Testis (tissue), 2 donors: ENCODE data around the gene PTPN3.

Experiments used
- POLR2A ChIP-seq: fragments of 450-650 bp; IDR thresholded peaks from one replicate; pipeline ENCODE4 v1.6.1; 2017; ENCODE audit warnings: antibody characterized with exemption, mild to moderate bottlenecking, moderate library complexity
- TF ChIP-seq, protein P1 (sequence below), 3 experiments: fragments of 450-650 bp in 2 of 3; fragments of 200-600 bp in 1 of 3; sonication (generic) in 1 of 3; IDR thresholded peaks; one replicate each; pipeline ENCODE4 v1.5.1; 2016 to 2019; ENCODE audit warnings: antibody characterized with exemption in 3 of 3, mild to moderate bottlenecking in 2 of 3, moderate library complexity in 1 of 3

DNA sequence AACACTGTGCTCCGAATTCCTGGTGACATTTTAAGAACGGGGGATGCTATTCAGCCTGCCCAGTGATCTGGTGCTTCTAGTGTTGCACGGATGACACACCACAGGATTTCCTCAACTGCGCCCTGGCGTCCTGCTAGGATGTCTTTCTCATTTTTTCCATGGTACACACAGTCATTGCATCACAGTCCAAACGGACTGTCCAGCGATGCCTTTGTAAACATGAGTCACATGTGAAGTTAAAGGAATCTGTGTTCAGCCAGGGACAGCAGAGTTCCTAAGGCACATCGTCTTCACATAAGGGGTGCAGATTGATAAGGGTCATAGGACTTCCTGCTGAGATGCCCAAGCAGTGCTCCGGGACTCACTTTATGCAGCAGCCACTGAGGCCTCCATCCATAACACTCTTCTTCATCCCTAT lies 9.3 kb upstream of the PTPN3 start:
- no peak for TF ChIP-seq POLR2A
- TF ChIP-seq, protein P1, sequence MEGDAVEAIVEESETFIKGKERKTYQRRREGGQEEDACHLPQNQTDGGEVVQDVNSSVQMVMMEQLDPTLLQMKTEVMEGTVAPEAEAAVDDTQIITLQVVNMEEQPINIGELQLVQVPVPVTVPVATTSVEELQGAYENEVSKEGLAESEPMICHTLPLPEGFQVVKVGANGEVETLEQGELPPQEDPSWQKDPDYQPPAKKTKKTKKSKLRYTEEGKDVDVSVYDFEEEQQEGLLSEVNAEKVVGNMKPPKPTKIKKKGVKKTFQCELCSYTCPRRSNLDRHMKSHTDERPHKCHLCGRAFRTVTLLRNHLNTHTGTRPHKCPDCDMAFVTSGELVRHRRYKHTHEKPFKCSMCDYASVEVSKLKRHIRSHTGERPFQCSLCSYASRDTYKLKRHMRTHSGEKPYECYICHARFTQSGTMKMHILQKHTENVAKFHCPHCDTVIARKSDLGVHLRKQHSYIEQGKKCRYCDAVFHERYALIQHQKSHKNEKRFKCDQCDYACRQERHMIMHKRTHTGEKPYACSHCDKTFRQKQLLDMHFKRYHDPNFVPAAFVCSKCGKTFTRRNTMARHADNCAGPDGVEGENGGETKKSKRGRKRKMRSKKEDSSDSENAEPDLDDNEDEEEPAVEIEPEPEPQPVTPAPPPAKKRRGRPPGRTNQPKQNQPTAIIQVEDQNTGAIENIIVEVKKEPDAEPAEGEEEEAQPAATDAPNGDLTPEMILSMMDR (IDR thresholded peaks at IDR 0.05): no peak
